DMS79 (cell line): ENCODE results near the gene C16orf78.
A peak's percentile ranks its signal among the peaks of the same experiment; 100 is the strongest.

Experiments used
- DNase-seq: peaks from one replicate; lab custom pipeline; 2025; lab: John Stamatoyannopoulos, UW

The C16orf78 gene

DNA sequence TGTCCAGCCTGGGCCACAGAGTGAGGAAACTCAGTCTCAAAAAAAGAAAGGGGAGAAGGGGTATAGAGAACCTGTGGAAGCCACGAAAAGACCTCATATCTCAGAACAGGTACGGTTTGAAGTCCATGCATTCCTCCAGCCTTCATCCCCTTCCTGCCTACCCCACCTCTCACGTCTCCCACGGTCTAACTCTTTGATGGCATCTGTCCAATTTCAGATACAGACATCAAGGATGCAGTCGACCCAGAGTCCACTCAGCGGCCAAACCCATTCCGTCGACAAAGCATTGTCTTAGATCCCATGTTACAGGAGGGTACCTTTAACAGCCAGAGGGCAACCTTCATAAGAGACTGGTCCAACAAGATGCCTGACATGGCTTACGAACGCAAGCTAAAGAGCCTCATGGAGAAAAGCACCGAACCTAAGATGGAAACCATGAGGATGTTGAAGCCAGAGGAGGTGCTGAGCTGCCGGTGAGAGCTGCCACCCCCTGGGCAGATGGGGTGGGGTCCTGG, 22.7 kb downstream of the C16orf78 start:
- DNase-seq: no peak

- no peak for DNase-seq
These were observed 25.2 kb downstream of the C16orf78 start for GRCh38 chr16:49398761-49399160.

GRCh38 chr16:49399594-49400364, 26.2 kb downstream of the C16orf78 start:
- DNase-seq: no peak

DNA sequence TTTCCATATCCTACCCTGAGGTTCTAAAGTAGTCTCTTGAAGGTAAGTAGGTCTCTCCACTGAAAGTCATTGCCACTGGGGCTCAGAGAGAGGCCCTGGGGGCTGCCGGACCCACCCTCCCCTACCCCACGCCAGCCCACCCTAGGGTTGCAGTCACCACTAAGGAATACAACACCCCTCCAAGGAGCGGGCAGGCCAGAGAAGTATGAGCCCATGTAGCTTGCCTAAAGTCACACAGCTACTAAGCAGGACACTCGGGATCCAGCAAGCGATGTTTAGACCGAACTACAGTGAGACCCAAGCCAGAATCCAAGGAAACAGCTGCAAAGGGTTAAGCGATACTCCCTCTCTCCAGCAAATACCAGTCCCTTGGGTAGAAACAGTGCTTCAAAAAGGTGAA, 27.0 kb downstream of the C16orf78 start:
- no peak for DNase-seq

GRCh38 chr16:49405123-49405522, 31.5 kb downstream of the C16orf78 start:
- no peak for DNase-seq

DNA sequence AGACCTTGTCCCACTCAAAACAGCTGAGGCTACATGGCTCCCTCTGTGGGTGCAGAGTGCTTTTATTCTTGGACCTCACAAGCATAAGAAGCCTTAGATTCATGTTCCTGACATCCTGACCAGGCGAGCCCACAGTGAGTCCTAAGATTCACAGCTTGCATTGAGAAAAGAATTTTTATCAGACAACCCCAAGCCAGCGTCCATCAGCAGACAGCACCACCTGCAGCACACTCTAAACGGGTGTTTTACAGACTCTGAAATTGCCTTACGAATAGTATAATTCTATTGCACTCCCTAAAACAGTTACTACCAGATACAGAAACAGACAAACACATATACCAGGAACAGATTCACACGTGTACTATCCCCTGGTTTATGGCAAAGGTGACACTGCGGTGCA, 31.9 kb downstream of the C16orf78 start:
- no peak for DNase-seq

DNA sequence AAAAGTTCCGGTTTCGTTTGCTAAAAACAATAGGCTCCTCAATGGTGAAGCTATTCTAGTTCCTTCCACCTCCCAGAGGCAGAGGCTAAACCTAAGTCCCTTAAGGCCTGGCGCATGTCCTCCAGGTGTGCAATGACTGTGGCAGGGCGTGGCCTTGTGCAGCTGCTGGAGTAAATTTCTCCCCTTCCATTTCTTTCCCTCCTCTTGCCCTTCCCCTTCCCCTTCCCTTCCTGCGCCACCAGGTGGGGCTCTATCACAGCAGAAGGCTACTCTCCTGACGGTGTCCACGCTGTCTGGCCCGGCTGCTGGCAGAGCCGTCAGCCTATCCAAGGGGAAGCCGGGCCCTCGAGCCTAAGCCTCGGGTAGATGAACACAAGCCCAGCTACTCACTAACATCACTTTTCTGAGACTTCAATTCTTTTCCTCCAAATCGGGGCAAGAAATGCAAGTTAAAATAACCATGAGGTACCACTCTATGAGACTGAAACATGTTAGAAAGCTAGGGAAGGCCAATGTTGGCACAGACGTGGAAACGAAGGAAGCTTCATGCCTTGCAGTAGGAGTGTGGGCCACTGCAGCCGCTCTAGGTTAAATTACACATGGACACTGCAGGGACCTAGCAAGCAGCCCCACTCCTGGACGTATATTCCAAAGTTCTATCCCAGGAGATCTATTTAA, 34.4 kb downstream of the C16orf78 start:
- peak; percentile 35 for DNase-seq

- no peak for DNase-seq
These were observed 35.5 kb downstream of the C16orf78 start for GRCh38 chr16:49409121-49409520.

DNA sequence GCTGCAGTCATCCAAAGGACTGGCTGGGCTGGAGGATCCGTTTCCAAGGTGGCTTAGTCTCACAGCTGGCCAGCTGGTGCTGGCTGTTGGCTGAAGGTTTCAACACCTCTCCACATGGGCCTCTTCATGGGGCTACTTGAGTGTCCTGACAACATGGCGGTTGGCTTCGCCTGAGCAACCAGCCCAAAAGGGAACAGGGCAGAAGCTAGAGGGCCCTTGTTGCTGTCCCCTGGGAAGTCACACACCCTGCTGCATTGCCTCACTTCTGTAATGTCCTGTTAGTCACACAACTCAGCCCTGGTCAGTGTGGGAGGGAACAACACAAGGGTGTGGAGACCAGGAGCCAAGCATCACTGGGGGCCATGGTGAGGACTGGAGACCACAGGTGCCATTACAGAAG, 36.6 kb downstream of the C16orf78 start:
- no peak for DNase-seq

DNA sequence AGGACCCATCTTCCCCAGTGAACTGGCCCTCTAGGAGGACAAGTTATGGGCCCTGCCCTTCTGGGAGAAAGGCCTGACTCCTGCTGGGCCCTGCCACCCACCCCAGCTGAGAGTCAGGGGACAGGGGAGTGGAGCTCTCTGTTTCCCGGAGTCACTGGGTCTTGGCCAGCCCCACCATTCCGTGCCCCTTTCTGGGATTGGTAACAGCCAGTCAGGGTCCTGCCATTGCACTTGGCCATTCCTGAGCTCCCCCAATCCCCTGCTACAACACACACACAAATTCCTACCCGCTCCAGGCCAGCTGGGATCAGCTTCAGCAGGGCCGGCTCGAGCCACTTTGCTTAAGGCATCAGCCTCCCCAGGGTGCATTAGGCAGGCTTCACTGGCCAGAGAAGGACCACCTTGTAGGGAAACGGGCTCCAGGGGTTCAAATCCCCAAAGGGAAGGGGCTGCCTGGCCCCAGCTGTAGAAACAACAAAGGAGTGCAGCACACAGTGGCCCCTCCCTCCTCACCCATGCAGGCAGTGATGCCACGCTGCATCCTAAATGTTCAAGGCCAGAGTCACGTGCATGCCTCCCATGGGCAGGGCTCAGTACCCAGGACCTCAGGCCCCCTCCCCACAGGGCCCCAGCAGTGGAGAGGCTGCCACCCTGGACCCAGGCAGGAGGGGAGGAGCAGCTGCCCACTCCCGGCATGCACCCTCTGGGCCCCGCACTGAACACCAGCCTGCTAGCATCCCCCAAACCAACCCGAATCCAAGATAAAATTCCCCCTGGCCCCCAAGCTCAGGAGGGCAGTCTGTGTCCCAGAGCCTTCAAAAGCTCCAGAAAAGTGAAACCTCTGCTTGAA, 37.7 kb downstream of the C16orf78 start:
- DNase-seq: no peak

DNA sequence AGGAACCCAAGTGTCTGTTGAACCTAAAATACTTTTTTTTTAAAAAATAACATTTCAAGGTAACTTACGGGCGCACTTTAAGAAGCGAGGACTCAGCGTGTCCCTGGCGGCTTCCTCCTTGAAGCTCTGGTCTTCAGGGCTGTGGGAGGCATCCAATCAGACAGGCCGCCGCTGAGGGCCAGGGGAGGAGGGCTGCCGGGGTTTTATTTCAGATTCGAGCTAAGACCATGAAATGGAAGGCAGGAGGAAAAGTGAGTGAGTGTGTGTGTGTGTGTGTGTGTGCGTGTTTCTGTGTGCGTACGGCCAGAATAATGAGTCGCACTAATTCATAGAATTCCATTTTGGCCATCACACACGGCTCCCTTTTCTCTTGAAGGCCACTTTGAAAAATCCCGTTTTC, 41.1 kb downstream of the C16orf78 start:
- no peak for DNase-seq

GRCh38 chr16:49415083-49415482, 41.5 kb downstream of the C16orf78 start:
- DNase-seq: no peak

DNA sequence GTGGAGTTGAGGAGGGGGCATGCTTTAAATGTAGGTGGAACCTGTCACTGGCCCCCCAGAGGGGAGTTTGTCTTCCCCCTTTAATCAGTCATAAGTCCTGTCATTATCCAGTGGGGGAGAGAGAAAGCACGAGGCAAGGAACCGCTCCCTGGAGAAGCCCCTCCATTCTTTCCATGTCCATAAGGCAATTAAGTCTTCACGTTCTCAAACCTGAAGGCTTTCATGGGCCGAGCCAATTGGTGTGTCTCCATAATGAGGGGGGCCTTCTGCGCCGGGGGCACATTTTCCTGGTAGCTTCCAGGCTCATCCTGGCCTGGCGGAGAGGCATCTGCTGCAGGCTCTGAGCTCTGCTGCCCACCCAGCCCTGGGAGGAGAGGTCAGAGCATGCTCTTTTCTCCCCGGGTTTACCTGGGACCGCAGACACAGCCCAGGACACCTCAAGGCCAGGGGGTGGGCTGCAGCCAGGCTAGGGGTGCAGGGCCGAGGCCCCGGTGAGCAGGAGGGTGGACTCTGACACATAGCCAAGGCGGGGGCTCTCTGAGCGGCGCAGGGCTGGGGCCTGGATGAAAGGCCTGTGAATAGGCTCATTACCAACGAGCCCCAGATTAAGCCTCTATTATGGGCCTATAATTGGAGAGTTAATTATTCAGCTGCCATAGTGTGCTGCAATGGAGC, 42.5 kb downstream of the C16orf78 start:
- DNase-seq: no peak

- DNase-seq: no peak
These were observed 43.8 kb downstream of the C16orf78 start for GRCh38 chr16:49417354-49417753.

DNA sequence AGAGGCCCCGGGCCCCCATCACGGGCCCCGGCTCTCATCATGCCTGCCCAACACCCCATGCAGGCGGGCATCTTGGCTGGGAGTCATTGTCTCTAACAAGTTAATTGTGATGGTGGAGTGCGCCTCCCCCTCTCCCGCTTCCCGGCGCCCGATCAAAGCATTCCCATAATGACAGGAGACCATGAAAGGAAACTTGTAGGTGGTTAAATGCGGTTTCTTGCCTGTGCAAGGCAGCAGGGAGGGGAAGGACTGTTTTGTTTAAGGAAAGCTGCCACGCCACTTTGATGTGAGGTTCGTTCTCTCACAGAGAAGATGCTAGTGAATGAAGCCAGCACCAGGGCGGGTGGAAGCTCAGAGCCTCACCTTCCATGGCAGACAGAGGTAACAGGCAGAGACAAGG, 45.4 kb downstream of the C16orf78 start:
- no peak for DNase-seq

DNA sequence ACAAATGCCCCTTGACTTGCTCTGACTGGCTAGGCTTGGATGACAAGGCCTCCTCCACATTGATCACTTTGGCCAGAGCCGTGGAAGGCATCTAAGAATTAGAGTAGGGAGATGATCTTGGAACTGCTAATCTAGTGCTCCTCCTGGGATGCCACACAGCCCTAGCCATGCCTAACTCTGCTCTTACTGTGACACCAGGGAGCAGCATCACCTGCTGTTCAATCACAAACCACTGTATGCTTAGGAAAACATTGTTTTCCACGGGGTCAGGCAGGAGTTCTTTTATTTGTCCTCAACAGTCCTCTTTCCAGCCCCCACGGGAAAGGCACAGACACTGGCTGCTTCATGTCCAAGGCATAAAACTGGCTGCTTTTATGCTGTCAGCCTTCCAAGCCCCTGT, 46.3 kb downstream of the C16orf78 start:
- DNase-seq: no peak

DNA sequence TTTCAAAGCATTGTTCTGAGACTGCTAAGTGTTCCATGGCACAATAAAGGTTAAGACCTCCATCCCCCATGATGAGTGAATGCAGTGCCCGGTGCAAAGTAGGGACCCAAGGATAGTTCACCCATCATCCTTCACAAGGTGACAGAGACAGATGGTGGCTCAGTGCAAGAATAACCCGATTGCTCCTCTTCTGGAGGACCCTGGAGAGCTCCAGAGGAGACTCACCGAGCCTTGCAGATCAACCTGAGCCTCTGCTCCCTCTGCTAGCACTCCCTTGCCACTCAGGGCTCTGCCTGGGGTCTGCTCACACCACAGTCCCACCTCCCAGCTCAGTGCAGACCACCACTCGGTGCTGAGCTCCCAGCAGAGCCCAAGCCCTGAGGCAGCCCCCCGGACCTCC, 49.3 kb downstream of the C16orf78 start:
- DNase-seq: no peak

GRCh38 chr16:49424961-49425360, 51.4 kb downstream of the C16orf78 start:
- DNase-seq: no peak

DNA sequence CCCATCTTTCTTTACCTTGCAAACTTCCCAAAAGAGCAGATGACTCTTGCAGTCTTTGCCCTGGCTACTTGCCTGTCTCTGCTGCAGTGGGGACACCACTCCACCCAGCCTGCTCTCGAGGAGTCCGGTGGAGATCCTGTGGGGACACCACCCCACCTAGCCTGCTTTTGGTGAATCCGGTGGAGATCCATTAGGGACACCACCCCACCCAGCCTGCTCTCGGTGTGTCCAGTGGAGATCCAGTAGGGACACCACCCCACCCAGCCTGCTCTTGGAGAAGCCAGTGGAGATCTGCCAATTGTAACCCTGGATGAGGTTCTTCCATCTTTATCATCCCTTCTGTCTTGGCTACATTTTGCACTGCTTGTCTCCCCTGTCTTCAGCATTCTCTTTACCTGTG, 54.2 kb downstream of the C16orf78 start:
- no peak for DNase-seq

DNA sequence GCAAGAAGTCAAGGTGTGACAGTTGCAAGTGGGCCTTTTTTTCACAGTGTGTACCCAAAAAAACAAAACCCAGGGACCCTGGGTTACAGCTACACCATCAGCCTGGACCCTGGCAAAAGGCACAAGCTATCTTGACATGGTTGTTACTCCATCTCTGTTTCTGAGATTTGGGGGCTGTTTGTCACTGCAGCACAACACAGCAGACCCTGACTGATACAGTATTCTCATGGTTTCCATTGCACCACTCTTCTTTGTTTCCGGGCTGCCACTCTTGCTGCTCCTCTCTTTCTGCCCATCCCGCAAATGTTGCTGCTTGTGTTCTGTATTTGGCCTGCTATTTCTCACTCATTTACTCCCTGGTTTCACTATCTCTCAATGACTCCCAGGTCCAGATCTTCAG, 55.2 kb downstream of the C16orf78 start:
- no peak for DNase-seq

GRCh38 chr16:49431040-49431439, 57.4 kb downstream of the C16orf78 start:
- no peak for DNase-seq
